ENCODE data around the gene C19orf53. TPM values are rescaled to one million over a fixed set of nuclear protein-coding genes. Genes with fewer than 3 reads are reported as not detected.

Gene C19orf53
- total and polyA plus RNA-seq, 9 of the 15 experiments (the other 6 are each of a cell fraction or from before 2014, with no cell fraction given) = 98.5 to 441 (median 164) TPM

DNA sequence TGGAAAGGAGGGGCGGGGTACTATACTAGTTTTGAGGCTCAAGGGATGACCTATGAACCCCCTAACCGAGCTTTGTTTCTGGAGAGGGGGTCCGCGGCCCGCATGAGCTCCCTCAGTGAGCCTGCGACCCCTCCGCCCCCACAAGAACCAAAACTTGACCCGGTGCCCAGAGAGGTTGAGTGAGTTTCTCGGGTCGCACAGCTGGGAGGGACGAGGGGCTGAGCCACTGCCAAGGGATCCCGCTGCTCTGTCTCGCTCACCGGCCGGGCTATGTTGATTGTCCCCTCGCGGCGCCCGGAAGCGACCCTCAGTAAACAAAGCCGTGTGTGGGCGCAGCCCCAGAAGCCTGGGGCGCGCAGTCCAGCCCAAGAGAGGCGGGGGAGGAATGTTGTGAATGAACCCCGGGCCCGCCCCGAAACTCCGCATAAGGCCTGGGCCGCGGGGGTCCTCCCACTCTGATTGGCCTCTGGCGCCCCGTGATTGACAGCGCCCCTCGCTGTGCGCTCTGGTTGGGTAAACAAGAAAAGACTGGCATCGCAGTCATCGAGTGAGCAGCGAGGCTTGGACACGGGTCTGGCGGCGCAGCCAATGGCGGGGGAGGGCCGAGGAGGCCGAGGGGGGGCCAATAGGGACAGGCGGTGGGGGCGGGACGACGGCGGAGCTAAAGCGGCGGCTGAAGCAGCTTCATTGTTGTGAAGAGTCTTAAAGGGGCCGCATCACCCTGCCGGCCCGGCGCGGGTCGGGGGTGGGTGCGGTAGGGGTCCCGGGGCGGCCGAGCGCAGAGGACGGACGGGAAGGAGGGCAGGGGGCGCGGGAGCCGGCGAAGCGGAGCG is 20.7 kb downstream of the C19orf53 start, which contains the start of gene ZSWIM4 (continued):
- TF ChIP-seq, protein P1, sequence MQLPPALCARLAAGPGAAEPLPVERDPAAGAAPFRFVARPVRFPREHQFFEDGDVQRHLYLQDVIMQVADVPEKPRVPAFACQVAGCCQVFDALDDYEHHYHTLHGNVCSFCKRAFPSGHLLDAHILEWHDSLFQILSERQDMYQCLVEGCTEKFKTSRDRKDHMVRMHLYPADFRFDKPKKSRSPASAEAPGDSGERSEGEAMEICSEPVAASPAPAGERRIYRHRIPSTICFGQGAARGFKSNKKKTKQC (CRISPR knock-in tag; IDR thresholded peaks at IDR 0.05) = 0 out of 2 replicates have a peak, but pooled peaks have one; percentile 64
- TF ChIP-seq, protein P2, sequence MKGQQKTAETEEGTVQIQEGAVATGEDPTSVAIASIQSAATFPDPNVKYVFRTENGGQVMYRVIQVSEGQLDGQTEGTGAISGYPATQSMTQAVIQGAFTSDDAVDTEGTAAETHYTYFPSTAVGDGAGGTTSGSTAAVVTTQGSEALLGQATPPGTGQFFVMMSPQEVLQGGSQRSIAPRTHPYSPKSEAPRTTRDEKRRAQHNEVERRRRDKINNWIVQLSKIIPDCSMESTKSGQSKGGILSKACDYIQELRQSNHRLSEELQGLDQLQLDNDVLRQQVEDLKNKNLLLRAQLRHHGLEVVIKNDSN (CRISPR knock-in tag; IDR thresholded peaks at IDR 0.05) = peak; percentile 85
- TF ChIP-seq SNRNP70 (optimal IDR thresholded peaks at IDR 0.05; ENCODE audit: low read depth, low read length) (no peak), KLF16 (IDR thresholded peaks at IDR 0.05) (no peak), PML (IDR thresholded peaks at IDR 0.05; ENCODE audit: low read length) (no peak), NEUROD1 (IDR thresholded peaks at IDR 0.05; ENCODE audit: borderline replicate concordance, low read depth, low read length, partially characterized antibody) (peak; percentile 99), BRD9 (IDR thresholded peaks at IDR 0.05; ENCODE audit: low read depth, partially characterized antibody) (peak; percentile 82), DPF2 (IDR thresholded peaks at IDR 0.05) (peak; percentile 56; the same call in 1 of the 2 replicates), GATA2 (CRISPR knock-in tag; IDR thresholded peaks at IDR 0.05) (peak; percentile 54), TAF1 (IDR thresholded peaks at IDR 0.05; ENCODE audit: control insufficient read depth, extremely low read depth, insufficient read depth, low read length, severe bottlenecking) (peak; percentile 61), ZNF589 (CRISPR knock-in tag; IDR thresholded peaks at IDR 0.05; ENCODE audit: low read depth) (no peak), PHF8 (IDR thresholded peaks at IDR 0.05; ENCODE audit: borderline replicate concordance, low read length) (peak; percentile 75; the same call in 1 of the 2 replicates)
- TF ChIP-seq, protein P3, sequence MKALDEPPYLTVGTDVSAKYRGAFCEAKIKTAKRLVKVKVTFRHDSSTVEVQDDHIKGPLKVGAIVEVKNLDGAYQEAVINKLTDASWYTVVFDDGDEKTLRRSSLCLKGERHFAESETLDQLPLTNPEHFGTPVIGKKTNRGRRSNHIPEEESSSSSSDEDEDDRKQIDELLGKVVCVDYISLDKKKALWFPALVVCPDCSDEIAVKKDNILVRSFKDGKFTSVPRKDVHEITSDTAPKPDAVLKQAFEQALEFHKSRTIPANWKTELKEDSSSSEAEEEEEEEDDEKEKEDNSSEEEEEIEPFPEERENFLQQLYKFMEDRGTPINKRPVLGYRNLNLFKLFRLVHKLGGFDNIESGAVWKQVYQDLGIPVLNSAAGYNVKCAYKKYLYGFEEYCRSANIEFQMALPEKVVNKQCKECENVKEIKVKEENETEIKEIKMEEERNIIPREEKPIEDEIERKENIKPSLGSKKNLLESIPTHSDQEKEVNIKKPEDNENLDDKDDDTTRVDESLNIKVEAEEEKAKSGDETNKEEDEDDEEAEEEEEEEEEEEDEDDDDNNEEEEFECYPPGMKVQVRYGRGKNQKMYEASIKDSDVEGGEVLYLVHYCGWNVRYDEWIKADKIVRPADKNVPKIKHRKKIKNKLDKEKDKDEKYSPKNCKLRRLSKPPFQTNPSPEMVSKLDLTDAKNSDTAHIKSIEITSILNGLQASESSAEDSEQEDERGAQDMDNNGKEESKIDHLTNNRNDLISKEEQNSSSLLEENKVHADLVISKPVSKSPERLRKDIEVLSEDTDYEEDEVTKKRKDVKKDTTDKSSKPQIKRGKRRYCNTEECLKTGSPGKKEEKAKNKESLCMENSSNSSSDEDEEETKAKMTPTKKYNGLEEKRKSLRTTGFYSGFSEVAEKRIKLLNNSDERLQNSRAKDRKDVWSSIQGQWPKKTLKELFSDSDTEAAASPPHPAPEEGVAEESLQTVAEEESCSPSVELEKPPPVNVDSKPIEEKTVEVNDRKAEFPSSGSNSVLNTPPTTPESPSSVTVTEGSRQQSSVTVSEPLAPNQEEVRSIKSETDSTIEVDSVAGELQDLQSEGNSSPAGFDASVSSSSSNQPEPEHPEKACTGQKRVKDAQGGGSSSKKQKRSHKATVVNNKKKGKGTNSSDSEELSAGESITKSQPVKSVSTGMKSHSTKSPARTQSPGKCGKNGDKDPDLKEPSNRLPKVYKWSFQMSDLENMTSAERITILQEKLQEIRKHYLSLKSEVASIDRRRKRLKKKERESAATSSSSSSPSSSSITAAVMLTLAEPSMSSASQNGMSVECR (CRISPR knock-in tag; IDR thresholded peaks at IDR 0.05) = peak; percentile 73; the same call in 1 of the 2 replicates
- TF ChIP-seq, protein P4, sequence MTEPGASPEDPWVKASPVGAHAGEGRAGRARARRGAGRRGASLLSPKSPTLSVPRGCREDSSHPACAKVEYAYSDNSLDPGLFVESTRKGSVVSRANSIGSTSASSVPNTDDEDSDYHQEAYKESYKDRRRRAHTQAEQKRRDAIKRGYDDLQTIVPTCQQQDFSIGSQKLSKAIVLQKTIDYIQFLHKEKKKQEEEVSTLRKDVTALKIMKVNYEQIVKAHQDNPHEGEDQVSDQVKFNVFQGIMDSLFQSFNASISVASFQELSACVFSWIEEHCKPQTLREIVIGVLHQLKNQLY (CRISPR knock-in tag; conservative IDR thresholded peaks at IDR 0.05) = peak in 1 of 2 experiments; percentile 55; a peak in 1 of 4 replicates
- TF ChIP-seq, protein P5, sequence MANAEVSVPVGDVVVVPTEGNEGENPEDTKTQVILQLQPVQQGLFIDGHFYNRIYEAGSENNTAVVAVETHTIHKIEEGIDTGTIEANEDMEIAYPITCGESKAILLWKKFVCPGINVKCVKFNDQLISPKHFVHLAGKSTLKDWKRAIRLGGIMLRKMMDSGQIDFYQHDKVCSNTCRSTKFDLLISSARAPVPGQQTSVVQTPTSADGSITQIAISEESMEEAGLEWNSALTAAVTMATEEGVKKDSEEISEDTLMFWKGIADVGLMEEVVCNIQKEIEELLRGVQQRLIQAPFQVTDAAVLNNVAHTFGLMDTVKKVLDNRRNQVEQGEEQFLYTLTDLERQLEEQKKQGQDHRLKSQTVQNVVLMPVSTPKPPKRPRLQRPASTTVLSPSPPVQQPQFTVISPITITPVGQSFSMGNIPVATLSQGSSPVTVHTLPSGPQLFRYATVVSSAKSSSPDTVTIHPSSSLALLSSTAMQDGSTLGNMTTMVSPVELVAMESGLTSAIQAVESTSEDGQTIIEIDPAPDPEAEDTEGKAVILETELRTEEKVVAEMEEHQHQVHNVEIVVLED (CRISPR knock-in tag; IDR thresholded peaks at IDR 0.05) = 0 out of 2 replicates have a peak, but pooled peaks have one; percentile 2
- TF ChIP-seq, protein P6, sequence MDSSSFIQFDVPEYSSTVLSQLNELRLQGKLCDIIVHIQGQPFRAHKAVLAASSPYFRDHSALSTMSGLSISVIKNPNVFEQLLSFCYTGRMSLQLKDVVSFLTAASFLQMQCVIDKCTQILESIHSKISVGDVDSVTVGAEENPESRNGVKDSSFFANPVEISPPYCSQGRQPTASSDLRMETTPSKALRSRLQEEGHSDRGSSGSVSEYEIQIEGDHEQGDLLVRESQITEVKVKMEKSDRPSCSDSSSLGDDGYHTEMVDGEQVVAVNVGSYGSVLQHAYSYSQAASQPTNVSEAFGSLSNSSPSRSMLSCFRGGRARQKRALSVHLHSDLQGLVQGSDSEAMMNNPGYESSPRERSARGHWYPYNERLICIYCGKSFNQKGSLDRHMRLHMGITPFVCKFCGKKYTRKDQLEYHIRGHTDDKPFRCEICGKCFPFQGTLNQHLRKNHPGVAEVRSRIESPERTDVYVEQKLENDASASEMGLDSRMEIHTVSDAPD (CRISPR knock-in tag; IDR thresholded peaks at IDR 0.05) = no peak

Measured in K562 (cell line).